DND-41 (cell line): ENCODE measurements around the gene ZNF23.

ENCODE experiments used
- ATAC-seq: fragments of 200-7000 bp; cut with Tn5 transposase; 3 replicates; pipeline ENCODE4 v1.9.1; 2021; ENCODE audit warnings: low read depth; ENCODE audit not compliant: insufficient read depth
- DNase-seq: peaks from one replicate; pipeline ENCODE4 v3.0.0-alpha.2; 2020
- H2AFZ ChIP-seq: 2 replicates; pipeline ENCODE4 v1.6.0; 2012; ENCODE audit warnings: low read depth, low read length
- H3K27ac ChIP-seq: 2 replicates; pipeline ENCODE4 v1.5.1; 2012; ENCODE audit warnings: low read length, inconsistent platforms
- H3K27me3 ChIP-seq: fragments of 200-600 bp; sonication (generic); 2 replicates; pipeline ENCODE4 v1.6.0; 2012; ENCODE audit warnings: low read length, mild to moderate bottlenecking, inconsistent platforms; ENCODE audit not compliant: insufficient read depth, poor library complexity
- H3K36me3 ChIP-seq: 2 replicates; pipeline ENCODE4 v1.5.1; 2012; ENCODE audit warnings: low read length, inconsistent platforms; ENCODE audit not compliant: insufficient read depth
- H3K4me1 ChIP-seq: 2 replicates; pipeline ENCODE4 v1.5.1; 2012; ENCODE audit warnings: mild to moderate bottlenecking, low read length; ENCODE audit not compliant: insufficient read depth
- H3K4me2 ChIP-seq: 2 replicates; pipeline ENCODE4 v1.6.0; 2012; ENCODE audit warnings: mild to moderate bottlenecking, moderate library complexity, low read length, inconsistent platforms; ENCODE audit not compliant: insufficient read depth
- H3K4me3 ChIP-seq, 2 experiments: fragments of 200-600 bp in 1 of 2; shearing (Covaris generic) in 1 of 2; 2 replicates each; pipeline ENCODE4 v1.5.1; 2012 to 2016; ENCODE audit warnings: inconsistent platforms in 2 of 2, low read length in 2 of 2, mild to moderate bottlenecking in 2 of 2, low read depth in 1 of 2, moderate library complexity in 1 of 2
- H3K79me2 ChIP-seq: 2 replicates; pipeline ENCODE4 v1.6.0; 2012; ENCODE audit warnings: low read length, inconsistent platforms; ENCODE audit not compliant: insufficient read depth
- H3K9ac ChIP-seq: 2 replicates; pipeline ENCODE4 v1.6.0; 2012; ENCODE audit warnings: low read depth, mild to moderate bottlenecking, inconsistent platforms, low read length, moderate library complexity
- H3K9me3 ChIP-seq: 2 replicates; pipeline ENCODE4 v1.5.1; 2012; ENCODE audit warnings: low read length, moderate library complexity, mild to moderate bottlenecking, inconsistent platforms; ENCODE audit not compliant: insufficient read depth, severe bottlenecking
- H4K20me1 ChIP-seq: 2 replicates; pipeline ENCODE4 v1.6.0; 2012; ENCODE audit warnings: low read length; ENCODE audit not compliant: insufficient read depth
- CTCF ChIP-seq: IDR thresholded peaks from 2 replicates; pipeline ENCODE4 v1.5.1; 2012; ENCODE audit warnings: borderline replicate concordance, low read length, moderate library complexity, mild to moderate bottlenecking; ENCODE audit not compliant: poor library complexity, severe bottlenecking; ENCODE audit errors: extremely low read depth
- EZH2 ChIP-seq: IDR thresholded peaks from 3 replicates; pipeline ENCODE4 v1.6.1; 2012; ENCODE audit warnings: borderline replicate concordance, low read depth, mild to moderate bottlenecking, moderate library complexity, low read length, inconsistent platforms; ENCODE audit not compliant: severe bottlenecking

ZNF23 gene

DNA sequence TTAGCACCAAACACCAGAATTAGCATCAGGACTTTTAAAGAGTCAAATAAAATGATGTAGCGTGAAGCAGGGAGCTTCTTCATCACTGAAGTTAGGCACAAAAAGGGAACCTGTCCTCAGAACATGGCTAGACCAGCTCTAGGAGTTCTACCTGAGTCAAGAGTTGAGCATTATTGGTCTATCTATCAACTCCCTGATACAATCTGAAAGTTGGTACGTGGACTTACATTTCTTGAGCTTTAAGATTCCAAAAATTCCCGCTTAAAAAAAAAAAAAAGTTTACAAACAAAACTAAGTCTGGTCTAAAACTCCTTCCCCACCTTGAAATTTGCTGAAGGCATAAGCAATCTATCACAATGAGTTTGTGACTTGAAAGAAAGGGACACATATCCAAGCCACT is 32.5 kb downstream of the ZNF23 start:
- ATAC-seq (no peak), DNase-seq (no peak)
- H3K9me3 ChIP-seq, result no peaks in the 10 kb centered on the region
- no peaks in the 10 kb centered on the region for H3K4me1 ChIP-seq
- H3K4me2 ChIP-seq, result no peak overlapping the region
- no peaks in the 10 kb centered on the region for H3K27me3 ChIP-seq
- H3K27ac ChIP-seq, result no peak overlapping the region
- H3K79me2 ChIP-seq, result no peaks in the 10 kb centered on the region
- H3K36me3 ChIP-seq, result no peaks in the 10 kb centered on the region
- no peak for TF ChIP-seq EZH2
- no peak for TF ChIP-seq CTCF
- no peak overlapping the region for H3K4me3 ChIP-seq
- H2AFZ ChIP-seq, result no peak overlapping the region
- no peaks in the 10 kb centered on the region for H4K20me1 ChIP-seq
- H3K9ac ChIP-seq, result no peak overlapping the region

DNA sequence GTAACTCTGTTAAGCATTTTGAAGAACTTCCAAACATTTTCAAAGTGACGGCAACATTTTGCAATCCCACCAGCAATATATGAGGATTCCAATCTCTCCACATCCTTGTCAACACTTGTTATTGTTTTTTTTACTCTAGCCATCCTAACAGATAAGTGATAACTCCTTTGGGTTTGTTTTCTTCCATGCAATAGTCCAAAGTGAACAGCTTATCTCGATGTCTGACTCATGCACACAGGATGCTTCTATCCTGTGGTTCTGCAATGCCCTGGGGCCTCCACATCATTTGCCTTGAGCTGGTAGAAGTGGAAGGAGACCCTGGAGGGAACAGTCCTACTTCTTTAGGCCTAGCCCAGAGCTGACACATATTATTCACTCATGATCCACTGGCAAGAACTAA is 33.2 kb downstream of the ZNF23 start:
- no peak overlapping the region for H3K4me2 ChIP-seq
- H2AFZ ChIP-seq, result no peak overlapping the region
- no peaks in the 10 kb centered on the region for H3K27me3 ChIP-seq
- DNase-seq, result no peak
- no peaks in the 10 kb centered on the region for H3K9me3 ChIP-seq
- no peak overlapping the region for H3K27ac ChIP-seq
- ATAC-seq, result no peak
- no peaks in the 10 kb centered on the region for H3K79me2 ChIP-seq
- no peak overlapping the region for H3K9ac ChIP-seq
- no peaks in the 10 kb centered on the region for H3K36me3 ChIP-seq
- TF ChIP-seq EZH2, result no peak
- no peak for TF ChIP-seq CTCF
- H4K20me1 ChIP-seq, result no peaks in the 10 kb centered on the region
- no peaks in the 10 kb centered on the region for H3K4me1 ChIP-seq
- no peak overlapping the region for H3K4me3 ChIP-seq

GRCh38 chr16:71428385-71428784 is 33.7 kb downstream of the ZNF23 start:
- Histone ChIP-seq H3K9me3 (no peaks in the 10 kb centered on the region), H3K79me2 (no peaks in the 10 kb centered on the region), H3K27ac (no peak overlapping the region), H4K20me1 (no peaks in the 10 kb centered on the region), H3K4me2 (no peak overlapping the region), H3K4me1 (no peaks in the 10 kb centered on the region), H3K27me3 (no peaks in the 10 kb centered on the region), H2AFZ (no peak overlapping the region), H3K4me3 (no peak overlapping the region), H3K9ac (no peak overlapping the region), H3K36me3 (no peaks in the 10 kb centered on the region)
- no peak for DNase-seq
- no peak for TF ChIP-seq EZH2
- no peak for TF ChIP-seq CTCF
- ATAC-seq, result no peak

DNA sequence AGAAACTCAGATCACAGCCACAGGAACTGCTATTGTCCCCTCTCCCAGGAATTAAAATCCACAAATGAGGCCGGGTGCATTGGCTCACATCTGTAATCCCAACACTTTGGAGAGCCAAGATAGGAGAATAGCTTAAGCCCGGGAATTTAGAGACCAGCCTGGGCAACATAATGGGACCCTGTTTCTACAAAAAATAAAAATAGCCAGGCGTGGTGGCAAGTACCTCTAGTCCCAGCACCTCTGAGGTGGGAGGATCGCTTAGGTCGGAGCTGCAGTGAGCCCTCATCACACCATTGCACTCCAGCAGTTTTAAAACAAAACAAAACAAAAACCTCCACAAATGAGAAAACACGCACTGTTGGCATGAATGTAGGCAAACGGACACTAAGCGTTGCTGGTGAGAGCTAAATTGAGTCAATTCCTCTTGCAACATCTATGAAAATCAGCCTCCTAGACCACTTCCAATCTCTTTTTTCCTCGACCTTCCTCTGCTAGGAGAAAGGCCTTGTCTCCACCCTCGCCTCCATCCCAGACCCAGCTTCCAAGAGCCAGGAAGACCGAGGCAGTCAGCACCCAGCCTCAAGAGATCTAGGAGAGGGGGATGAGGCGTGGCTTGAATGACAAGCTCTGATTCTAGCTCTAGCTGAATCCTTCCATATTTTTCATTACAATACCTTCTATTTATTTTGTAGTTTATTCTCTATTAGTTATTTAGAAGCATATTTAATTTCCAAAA is 35.0 kb downstream of the ZNF23 start:
- no peak for TF ChIP-seq CTCF
- TF ChIP-seq EZH2, result no peak
- no peak for DNase-seq
- Histone ChIP-seq H4K20me1 (no peaks in the 10 kb centered on the region), H3K27ac (no peak overlapping the region), H2AFZ (no peak overlapping the region), H3K4me1 (no peaks in the 10 kb centered on the region), H3K79me2 (no peaks in the 10 kb centered on the region), H3K4me2 (no peak overlapping the region), H3K9me3 (no peaks in the 10 kb centered on the region), H3K36me3 (no peaks in the 10 kb centered on the region), H3K9ac (no peak overlapping the region), H3K4me3 (no peak overlapping the region), H3K27me3 (no peaks in the 10 kb centered on the region)
- ATAC-seq, result no peak
